Non-pigmented ciliary epithelial cell (primary cell): ENCODE data around the gene NLRP6.
"Not testable (repeated sequence)": the region's sequence is repeated elsewhere in the genome, so short reads cannot be mapped to it uniquely, and the experiment has no call there.

Experiments used
- DNase-seq: peaks from one replicate; pipeline ENCODE4 v3.0.0-alpha.2; 2010; ENCODE audit warnings: low read depth

The NLRP6 gene

DNA sequence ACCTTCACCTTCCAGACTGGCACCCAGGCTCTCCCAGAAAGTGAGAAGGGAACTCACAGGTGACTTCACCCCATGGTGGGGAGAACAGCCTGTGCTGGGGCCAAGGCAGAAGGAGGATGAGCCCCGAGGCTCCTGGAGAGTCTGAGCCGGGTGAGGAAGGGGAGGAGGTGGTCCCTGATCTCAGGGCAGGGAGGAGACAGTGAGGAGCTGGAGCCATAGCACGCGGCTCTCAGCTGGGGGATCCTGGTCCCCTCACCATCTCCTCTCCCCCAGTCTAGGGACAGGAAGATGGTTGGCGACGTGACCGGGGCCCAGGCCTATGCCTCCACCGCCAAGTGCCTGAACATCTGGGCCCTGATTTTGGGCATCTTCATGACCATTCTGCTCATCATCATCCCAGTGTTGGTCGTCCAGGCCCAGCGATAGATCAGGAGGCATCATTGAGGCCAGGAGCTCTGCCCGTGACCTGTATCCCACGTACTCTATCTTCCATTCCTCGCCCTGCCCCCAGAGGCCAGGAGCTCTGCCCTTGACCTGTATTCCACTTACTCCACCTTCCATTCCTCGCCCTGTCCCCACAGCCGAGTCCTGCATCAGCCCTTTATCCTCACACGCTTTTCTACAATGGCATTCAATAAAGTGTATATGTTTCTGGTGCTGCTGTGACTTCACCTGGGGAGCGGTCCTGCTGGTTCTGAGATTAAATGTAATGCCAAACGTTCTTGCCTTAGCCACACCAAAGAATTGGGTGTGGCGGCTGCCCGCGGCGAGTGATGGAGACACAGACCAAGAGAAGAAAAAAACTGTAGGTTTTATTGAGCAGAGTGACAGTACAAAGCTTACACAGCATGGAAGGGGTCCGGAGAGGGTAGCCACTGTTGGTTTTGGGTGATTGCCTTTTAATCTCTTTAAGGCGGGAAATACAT, 30.8 kb downstream of the NLRP6 start:
- DNase-seq, result not testable (repeated sequence)

DNA sequence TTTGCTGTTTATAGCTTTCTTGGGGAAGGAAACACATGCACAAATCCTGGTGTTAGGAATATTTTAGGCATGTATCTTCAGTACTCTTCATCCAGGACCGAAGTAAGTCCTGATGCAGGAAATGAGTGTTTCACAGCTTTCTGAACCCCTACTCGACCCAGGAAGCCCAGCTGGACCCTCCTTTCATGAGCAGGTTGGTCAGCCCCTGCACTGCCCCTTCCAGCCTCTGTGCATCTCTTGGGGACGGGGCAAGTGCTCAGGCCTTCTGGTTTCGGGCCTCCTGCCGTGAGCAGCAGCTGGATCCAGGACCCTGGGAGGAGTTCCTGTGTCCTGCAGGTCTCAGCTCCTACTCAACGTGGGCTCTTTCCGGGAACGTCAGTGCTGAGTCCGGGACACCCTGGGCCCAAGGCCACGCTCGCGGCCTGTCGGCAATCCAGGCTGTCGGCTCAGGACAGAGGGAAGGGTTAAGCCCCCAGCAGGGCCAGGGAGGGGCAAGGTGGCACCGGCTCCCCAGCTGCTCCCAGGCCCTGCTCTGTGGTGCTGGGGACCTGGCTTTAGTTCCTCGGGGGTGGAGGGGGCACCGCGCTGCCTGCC, 31.9 kb downstream of the NLRP6 start:
- DNase-seq, result not testable (repeated sequence)

DNA sequence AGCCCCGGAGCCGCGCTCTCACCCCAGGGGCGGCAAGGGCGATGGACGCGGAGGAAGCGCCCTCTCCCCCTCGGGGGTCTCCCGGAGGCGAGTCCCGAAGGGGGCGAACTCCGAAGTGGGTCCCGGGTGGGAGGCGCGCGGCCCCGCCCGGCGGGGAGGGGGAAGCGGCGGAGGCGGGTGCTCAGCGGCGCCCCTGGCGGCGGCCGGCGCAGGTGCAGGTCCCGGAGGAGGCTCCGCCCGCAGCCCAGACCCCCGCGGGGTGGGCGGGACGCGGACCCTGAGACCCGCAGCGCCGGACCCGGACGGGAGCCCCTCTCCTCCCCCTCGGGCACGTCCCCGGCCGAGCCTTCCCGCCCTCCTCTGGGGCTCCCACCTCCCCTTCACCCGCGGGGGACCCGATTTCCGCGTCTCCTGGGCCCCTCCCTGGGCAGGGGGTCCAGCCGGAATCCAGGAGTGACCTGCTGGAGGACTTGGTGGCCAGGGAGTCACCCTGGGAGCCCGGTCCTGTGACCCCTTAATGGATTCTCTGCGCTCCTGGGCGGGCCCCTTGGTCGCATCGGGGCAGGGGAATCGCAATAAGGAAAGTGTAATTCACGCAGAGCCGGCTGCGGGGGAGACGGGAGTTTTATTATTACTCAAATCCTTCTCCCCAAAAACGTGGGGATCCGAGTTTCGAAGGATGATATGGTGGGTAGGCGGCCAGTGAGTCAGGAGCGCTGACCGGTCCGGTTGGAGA, 33.0 kb downstream of the NLRP6 start:
- DNase-seq, result not testable (repeated sequence)

DNA sequence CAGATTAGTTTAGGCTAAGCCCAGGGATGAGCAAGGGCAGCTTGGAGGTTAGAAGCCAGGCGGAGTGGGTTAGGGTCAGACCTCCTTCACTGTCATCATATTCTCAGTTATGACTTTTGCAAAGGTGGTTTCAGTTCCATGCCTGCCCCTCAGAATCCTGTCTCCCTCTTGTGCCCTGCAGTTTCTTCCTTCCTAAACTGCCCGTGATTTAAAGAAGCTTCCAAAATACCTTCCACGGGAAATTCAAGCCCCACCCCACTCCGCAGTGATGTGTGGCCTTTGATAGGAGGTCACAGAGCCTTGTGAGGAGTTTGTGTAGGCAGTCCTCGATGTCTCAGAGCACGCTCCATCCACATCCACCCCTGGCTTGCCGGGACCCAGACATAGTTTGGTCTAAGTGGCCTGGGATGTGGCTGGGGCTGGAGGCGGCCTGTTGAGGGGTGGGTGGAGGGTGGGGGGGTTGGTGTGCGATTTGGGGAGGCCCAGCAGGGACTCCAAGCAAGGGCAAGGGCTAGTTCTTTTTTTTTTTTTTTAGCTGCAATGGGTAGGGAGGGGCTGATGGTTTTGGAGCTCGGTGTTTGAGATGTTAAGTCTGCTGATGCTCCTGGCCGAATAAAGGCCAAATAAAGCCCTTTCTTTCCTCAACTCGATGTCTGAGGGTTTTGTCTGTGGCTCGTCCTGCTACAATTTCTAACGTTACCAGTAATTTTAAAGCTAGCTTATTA, 34.0 kb downstream of the NLRP6 start:
- DNase-seq, result no peak

DNA sequence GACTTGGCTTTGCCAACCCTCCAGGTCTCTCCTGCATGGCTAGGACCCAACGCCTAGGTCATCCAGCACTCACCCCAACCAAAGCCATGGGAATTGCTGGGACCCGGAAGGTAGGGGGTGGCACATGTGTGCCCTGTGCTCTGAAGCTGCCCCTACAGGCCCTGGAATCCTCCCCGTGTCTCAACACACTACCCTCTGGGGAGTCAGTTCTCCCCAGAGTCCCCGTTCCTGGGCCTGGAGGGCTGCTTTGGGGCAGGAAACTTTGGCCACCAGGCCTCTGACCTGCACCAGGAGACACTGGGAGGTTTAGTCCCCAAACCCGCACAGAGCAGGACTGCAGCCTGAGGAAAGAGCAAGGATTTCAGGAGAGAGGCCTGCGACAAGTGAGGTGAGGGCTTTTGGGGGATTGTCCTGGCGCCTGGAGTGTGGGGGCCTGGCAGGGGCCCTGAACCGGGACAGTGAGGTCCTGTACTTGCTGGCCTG, 35.1 kb downstream of the NLRP6 start:
- no peak for DNase-seq

DNA sequence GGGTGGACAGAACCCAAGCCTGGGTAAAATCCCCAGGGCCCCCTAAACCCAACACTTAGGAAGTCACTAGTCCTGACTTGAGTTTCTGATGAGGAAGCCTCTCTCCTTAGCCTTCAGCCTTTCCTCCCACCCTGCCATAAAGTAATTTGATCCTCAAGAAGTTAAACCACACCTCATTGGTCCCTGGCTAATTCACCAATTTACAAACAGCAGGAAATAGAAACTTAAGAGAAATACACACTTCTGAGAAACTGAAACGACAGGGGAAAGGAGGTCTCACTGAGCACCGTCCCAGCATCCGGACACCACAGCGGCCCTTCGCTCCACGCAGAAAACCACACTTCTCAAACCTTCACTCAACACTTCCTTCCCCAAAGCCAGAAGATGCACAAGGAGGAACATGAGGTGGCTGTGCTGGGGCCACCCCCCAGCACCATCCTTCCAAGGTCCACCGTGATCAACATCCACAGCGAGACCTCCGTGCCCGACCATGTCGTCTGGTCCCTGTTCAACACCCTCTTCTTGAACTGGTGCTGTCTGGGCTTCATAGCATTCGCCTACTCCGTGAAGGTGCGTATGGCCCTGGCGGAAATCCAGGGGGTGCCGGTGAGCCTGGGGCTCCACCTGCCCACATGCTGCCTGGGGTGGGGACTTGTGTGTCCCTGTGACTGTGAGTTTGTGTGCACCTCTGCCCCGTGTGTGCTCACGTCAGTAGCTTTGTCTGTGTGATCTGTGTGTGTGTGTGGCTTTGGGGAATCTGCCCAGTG, 35.8 kb downstream of the NLRP6 start, which contains the start of gene IFITM1:
Gene IFITM1, plus strand, starts transcription at position 254 of the 767 bp plus-strand sequence. Its CDS starts 131 bp downstream, at position 385.
- no peak for DNase-seq

DNA sequence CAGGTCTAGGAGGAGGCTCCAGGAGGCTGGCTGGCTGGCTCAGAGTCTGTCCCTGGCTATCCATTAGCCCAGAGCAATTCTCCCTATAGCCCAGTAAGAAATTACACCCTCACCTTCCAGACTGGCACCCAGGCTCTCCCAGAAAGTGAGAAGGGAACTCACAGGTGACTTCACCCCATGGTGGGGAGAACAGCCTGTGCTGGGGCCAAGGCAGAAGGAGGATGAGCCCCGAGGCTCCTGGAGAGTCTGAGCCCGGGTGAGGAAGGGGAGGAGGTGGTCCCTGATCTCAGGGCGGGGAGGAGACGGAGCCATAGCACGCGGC, 36.3 kb downstream of the NLRP6 start:
- not testable (repeated sequence) for DNase-seq

DNA sequence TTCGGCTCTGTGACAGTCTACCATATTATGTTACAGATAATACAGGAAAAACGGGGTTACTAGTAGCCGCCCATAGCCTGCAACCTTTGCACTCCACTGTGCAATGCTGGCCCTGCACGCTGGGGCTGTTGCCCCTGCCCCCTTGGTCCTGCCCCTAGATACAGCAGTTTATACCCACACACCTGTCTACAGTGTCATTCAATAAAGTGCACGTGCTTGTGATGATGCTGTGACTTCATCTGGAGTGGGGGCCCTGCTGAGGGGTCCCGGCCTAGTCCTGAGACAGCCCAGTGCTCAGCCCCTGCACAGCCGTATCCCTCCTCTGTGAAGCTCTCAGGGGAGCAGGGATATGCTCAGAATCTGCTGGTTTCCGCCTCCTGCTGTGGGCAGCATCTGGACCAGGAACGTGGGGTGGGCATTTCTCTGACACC, 36.9 kb downstream of the NLRP6 start:
- no peak for DNase-seq

DNA sequence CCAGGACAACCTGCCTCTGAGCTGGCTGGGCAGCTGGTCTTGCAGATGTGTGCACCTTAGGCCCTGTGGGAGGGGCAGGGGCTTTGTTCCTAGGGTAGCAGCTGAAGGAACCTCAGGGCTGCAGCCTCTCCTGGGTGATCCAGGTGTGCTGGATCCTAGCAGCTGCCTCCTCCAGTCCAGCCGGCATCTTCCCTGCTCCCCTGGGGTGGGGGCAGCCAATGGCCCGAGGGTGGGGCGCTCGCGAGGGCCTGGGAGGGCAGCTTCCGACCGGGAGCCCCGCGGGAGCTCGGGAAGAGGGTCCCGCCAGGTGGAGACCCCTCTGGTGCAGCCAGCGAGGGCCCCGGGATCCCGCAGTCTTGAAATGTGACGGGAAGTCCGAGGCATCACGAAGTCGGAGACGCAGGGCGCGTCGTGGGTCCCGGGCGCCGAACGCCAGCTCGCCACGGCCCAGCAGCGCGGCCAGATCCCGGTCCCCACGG, 37.3 kb downstream of the NLRP6 start:
- DNase-seq, result no peak

DNA sequence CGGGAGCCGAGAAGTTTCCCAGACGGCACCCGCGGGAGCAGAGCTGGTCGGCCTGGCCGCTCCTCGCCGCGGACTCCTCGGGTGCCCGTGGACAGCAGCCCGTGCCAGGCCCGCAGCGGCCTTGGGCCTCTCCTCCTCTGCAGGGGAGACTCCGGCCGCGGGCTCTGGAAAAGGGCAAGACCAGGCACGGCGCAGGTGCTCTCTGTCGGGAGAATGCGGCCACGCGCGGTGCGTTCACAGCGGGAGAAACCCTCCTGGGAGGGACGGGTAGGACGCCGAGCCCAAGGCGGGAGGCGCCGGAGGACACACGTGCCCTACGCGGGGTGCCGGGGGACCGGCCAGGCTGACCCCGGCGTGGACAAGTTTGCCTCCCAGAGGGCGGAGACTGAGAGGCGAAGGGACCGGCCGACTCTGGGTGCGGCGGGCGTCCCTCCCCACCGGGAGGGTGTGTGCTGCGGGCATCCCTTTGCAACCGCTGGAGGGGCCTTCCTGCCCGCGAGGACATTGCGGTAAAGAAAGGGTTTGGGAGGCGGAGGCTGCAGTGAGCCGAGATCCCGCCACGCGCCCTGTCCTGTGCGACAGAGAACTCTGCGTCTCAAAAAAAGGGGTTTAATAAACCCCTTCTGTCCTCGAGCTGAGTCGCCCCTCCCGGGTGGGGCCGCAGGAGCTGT, 38.0 kb downstream of the NLRP6 start:
- DNase-seq, result no peak

DNA sequence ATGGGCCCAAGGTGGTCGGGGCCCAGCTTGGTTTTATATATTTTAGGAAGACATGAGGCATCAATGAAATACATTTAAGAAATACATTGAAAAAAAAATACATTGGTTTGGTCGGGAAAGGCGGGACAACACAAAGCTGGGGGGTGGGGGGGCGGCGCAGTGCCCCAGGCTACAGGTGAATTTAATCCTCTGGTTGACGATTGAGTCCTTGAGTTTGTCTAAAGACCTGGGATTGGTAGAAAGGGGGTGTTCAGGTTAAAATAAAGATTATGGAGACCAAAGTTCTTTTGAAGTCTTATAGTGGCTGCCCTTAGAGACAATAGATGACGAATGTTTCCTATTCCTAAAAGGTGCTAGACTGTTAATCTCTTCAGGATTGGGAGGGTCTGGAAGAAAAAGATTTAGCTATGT, 38.7 kb downstream of the NLRP6 start:
- no peak for DNase-seq

DNA sequence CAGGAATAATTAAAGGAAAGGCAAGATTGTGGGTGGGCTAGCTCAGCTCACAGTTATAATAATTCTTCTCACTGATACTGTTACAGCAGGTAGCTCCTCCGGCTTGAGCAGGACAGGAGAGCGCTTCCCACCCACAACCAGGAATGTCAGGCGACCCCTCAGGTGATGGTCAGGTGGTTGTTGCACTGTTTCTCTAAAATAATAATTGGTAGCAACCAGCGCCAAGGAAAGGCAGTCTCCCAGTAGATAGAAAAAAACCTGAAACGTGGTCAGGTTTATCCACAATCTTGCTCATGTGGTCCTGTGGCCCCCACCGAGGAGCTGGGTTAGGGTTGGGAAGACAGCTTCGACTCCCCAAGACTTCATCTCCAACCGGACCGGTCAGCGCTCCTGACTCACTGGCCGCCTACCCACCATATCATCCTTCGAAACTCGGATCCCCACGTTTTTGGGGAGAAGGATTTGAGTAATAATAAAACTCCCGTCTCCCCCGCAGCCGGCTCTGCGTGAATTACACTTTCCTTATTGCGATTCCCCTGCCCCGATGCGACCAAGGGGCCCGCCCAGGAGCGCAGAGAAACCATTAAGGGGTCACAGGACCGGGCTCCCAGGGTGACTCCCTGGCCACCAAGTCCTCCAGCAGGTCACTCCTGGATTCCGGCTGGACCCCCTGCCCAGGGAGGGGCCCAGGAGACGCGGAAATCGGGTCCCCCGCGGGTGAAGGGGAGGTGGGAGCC, 39.6 kb downstream of the NLRP6 start:
- DNase-seq, result not testable (repeated sequence)

DNA sequence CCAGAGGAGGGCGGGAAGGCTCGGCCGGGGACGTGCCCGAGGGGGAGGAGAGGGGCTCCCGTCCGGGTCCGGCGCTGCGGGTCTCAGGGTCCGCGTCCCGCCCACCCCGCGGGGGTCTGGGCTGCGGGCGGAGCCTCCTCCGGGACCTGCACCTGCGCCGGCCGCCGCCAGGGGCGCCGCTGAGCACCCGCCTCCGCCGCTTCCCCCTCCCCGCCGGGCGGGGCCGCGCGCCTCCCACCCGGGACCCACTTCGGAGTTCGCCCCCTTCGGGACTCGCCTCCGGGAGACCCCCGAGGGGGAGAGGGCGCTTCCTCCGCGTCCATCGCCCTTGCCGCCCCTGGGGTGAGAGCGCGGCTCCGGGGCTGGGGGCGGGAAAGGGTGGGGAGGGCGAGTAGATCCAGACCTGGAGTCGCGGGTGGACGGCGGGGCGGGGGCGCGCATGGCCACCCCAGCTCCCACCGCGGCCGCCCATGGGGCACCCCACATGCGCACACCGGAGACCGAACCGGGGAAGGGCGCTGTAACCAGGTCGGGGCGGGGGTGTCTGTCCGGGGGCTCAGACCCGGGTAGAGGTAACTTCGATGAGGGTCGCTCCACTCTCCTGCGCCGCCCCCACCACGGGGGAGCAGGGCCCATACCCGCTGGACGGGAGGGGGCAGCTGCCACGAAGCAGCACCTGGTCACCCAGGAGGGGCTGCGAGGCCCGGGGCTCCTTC, 40.4 kb downstream of the NLRP6 start:
- DNase-seq, result not testable (repeated sequence)

DNA sequence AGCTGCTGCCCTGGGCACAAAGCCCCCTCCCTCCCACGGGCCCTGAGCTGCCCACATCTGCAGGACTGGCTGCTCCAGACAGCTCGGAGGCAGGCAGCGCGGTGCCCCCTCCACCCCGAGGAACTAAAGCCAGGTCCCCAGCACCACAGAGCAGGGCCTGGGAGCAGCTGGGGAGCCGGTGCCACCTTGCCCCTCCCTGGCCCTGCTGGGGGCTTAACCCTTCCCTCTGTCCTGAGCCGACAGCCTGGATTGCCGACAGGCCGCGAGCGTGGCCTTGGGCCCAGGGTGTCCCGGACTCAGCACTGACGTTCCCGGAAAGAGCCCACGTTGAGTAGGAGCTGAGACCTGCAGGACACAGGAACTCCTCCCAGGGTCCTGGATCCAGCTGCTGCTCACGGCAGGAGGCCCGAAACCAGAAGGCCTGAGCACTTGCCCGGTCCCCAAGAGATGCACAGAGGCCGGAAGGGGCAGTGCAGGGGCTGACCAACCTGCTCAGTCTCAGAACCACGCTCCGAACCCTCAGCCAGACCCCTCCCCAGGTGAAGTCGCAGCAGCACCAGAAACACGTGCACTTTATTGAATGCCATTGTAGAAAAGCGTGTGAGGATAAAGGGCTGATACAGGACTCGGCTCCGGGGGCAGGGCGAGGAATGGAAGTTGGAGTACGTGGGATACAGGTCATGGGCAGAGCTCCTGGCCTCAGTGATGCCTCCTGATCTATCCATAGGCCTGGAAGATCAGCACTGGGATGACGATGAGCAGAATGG, 41.1 kb downstream of the NLRP6 start:
- not testable (repeated sequence) for DNase-seq

DNA sequence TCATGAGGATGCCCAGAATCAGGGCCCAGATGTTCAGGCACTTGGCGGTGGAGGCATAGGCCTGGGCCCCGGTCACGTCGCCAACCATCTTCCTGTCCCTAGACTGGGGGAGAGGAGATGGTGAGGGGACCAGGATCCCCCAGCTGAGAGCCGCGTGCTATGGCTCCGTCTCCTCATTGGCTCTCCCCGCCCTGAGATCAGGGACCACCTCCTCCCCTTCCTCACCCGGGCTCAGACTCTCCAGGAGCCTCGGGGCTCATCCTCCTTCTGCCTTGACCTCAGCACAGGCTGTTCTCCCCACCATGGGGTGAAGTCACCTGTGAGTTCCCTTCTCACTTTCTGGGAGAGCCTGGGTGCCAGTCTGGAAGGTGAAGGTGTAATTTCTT, 41.7 kb downstream of the NLRP6 start:
- not testable (repeated sequence) for DNase-seq

DNA sequence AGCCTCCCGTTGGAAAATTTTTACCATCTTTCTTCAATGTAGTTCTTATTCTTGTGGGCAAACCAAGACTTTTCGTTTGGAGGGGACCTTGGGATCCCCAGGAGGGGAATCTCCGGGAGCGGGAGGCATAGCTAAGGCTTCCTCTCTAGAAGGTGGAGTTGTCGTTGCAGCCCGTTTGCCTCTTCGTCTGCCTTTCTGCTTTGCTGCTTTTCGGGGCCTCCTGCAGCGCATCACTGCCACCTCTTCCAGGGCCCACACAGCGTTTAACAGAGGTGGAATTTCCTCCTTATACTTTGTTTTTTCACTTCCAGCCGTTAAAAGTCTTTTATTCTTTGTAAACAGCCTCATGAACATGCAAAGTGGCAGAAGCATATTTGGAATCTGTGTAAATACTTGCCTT, 45.9 kb downstream of the NLRP6 start:
- no peak for DNase-seq

DNA sequence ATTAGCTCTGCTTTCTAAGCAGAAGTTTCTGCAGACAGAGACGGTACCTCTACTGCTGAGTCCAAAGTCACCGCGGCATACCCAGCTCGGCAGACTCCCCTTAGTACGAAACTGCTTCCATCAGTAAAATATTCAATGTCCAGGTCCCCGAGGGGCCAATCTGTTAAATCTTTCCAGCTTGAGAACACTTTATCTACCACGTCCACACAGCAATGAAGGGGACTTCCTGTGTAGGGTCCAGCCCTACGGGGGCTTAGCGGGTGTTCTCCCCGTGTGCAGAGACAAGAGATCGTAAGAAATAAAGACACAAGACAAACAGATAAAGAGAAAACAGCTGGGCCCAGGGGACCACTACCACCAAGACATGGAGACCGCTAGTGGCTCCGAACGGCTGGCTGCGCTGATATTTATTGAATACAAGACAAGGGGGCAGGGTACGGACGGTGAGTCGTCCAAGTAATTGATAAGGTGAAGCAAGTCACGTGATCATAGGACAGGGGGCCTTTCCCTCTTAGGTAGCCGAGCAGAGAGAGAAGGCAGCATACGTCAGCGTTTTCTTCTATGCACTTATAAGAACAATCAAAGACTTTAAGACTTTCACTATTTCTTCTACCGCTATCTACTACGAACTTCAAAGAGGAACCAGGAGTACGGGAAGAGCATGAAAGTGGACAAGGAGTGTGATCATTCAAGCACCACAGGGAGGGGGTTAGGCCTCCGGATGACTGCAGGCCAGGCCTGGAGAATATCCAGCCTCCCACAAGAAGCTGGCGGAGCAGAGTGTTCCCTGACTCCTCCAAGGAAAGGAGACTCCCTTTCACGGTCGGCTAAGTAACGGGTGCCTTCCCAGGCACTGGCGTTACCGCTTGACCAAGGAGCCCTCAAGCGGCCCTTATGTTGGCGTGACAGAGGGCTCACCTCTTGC, 46.6 kb downstream of the NLRP6 start:
- DNase-seq, result not testable (repeated sequence)
